Stimulated activated CD4-positive, alpha-beta T cell treated with anti-CD3 and anti-CD28 coated beads, TNF-alpha, amount 100 ng/mL, for 4 hours (primary cell): ENCODE measurements around the gene SAMD3.
"Not testable (repeated sequence)": the region's sequence is repeated elsewhere in the genome, so short reads cannot be mapped to it uniquely, and the experiment has no call there.

Experiments
- DNase-seq, 3 experiments: peaks; one replicate each; pipeline ENCODE4 v3.0.0-alpha.2; 2020; ENCODE audit warnings: low read depth in 3 of 3

The SAMD3 gene

DNA sequence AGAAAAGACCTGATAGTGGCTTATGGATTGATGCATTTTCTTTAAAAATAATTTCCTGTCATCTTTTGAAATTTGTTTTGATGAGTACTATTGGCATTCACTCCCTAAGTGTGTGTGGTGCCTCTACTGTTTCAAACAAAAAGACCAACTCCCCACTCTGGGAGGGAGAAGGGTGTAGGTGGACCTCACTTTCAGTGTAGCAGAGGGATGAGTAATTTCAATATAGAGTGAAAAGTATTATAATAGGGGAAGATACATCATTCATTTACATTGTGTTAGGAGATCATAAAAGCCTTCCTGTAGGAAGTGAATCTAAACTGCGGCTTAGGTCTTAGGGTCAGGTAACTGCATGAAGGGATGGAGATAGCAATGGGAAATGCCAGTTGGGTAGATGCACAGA is 46.4 kb downstream of the SAMD3 start:
- DNase-seq, result no peak

DNA sequence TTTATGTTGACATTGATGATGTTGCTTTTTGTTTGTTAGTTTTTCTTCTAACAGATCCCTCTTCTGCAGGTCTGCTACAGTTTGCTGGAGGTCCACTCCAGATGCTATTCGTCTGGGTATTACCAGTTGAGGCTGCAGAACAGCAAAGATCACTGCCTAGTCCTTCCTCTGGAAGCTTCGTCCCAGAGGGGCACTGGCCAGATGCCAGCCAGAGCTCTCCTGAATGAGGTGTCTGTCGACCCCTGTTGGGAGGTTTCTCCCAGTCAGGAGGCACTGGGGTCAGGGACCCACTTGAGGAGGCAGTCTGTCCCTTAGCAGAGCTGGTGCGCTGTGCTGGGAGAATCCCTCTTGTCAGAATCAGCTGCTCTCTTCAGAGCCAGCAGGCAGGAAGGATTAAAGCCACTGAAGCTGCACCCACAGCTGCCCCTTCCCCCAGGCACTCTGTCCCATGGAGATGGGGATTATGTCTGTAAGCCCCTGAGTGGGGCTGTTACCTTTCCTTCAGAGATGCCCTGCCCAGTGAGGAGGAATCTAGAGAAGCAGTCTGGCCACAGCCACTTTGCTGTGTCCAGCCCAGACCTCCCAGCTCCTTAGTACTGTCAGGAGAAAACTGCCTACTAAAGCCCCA is 49.3 kb downstream of the SAMD3 start:
- not testable (repeated sequence) for DNase-seq

DNA sequence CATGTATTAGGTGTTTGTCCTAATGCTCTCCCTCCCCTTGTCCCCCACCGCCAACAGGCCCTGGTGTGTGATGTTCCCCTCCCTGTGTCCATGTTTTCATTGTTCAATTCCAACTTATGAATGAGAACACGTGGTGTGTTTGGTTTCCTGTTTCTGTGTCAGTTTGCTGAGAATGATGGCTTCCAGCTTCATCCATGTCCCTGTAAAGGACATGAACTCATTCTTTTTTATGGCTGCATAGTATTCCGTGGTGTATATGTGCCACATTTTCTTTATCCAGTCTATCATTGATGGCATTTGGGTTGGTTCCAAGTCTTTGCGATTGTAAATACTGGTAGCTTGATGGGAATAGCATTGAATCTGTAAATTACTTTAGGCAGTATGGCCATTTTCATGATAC is 52.6 kb downstream of the SAMD3 start:
- DNase-seq, result not testable (repeated sequence)

DNA sequence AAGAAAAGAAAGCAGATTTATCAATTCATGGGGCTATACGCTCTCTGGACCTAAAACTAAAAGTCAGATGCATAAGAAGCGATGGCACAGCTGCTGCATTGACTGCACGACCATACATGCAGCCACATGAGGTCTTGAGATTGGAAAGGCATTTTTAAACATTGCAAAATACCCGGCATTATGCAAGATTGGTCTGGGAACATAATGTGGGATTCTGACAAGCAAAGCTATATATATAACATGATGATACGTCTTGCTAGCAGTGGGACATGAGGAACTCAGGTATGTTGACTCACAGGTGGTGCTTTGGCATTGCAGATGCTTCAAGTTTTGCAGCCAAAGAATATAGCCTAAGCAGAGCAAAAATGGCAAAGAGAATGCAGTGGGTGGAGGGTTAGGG is 55.1 kb downstream of the SAMD3 start:
- no peak for DNase-seq

DNA sequence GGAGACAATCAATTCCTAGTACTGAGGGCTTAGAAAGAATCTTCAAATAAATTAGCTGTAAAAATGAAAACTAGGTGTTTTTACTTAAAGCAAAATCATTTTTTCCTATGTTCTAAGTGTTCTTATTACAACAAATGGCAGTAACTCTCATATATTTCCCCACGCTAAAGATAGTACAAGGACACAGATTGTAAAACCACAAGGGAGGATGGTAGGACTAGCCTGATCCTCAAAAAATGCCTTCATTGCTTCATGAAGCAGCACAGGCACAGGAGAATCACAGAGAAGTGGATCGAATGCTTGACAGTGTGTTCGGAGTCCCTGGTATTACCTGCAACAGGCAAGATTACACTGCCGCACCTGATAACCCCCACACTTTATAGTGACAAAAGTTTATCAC is 58.5 kb downstream of the SAMD3 start:
- DNase-seq, result no peak

DNA sequence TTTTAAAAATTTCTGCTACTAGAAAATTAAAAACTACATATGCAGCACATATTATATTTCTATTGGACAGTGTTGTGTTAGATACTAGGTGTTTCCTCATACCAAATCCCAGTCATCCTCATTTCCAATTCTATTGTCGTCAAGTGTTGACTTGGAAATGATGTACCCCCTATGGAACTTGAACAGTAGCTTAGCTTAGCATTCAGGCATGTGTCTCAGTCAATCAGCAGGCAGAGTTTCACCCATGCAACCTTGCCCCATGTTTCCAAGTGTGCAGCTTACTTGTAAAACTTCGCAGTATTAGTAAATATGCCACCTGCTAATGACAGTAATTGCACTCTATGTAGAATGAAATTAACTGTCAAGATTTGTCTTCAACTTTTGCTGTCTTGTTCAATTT is 59.5 kb downstream of the SAMD3 start:
- no peak for DNase-seq

DNA sequence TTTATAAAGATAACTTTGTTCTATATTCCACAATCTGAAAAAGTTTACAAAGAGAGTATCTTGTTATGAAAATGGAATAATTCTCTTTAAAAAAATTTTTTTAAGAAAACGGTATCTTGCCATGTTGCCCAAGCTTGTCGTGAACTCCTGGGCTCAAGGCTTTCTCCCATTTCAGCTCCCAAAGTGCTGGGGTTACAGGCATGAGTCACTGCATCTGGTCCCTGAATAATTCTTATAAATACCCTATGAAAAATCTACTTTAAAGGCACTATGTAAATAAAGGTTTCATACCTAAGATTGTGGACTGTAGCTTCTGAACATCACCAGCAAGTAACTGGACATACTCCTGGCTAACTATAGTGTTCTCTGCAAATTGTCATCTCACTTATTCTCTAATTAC is 60.3 kb downstream of the SAMD3 start:
- DNase-seq, result no peak

DNA sequence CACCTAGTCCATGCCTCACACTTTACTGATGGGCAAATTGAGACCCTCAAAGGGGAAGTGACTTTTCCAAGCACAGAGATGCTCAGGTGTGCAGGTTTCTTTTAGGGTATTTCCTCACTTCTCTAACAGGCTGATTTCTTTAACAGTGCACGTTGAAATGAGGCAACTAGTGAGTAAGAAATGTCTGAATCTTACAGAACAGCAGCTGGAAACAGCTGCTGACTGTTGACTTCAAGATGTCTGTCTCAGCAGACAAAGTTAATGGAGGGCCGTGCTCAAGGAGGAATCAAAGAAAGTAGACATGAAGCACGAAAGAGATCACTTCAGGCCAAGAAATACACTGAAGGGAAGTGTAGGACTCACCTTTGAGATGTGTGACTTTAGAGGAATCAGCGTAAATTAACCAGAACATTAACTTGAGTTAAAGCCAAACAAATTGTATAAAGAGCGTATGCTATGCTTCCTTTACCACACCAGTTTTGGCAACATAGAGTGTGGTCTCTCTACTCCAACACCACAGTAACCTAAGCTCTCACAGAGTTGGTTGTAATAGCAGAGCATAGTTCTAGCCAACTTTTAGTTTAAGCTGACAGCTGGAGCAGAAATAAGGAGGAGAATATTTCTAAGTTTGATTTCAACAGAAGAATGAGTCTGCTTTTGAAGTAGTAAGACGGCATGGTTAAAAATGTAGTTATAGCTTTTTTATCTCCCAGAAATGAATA is 60.9 kb downstream of the SAMD3 start:
- DNase-seq, result no peak

DNA sequence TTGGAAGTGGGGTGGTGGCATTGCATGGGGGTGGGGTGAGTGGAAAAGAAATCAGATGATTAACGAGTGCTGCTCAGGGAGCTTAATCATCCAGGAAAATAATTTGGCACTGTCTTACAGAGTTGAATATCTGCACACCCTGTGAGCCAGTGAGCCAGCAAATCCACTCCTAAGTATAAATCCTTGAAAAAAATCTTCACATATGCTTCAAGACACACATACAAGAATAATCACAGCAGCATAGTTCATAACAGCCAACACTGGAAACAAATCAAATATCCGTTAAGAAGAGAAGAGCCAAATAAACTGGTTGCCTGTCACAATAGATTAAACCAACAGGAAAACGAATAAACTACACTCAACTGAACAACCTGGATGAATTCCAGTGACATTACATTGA is 62.8 kb downstream of the SAMD3 start:
- no peak for DNase-seq

DNA sequence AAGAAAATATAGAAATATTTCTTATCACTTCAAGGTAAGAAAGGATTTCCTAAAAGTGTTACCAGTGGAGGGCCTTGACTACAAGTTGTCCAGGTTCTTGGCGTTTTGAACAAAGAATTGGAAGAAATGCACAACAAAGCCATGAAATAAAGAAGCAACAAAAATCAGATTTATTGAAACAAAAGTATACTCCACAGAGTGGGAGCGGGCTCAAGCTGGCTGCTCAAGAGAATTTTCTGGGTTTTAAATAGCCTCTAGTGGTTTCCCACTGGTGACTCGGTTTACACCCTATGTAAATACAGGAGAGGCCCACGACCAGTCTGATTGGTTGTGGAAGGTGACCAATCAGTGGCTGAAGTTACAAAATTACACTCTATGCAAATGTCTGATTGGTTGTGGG is 64.2 kb downstream of the SAMD3 start:
- DNase-seq, result no peak

DNA sequence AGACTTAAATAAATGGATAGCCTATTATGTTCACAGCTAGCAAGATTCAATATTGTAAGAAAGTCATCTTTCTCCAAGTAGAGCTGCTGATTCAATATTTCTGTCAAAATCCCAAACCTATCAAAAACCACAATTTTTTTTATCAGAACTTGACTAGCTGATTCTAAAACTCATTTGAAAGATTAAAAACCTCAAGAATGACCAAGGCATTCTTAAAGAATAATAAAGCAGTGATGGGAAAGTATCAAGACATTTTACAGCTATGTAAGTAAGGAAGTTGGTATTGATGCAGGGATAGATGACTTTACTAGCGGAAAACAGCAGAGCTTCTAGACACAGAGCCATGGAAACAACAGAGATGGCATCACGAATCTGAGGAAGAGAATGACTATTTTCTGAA is 64.7 kb downstream of the SAMD3 start:
- DNase-seq, result no peak

DNA sequence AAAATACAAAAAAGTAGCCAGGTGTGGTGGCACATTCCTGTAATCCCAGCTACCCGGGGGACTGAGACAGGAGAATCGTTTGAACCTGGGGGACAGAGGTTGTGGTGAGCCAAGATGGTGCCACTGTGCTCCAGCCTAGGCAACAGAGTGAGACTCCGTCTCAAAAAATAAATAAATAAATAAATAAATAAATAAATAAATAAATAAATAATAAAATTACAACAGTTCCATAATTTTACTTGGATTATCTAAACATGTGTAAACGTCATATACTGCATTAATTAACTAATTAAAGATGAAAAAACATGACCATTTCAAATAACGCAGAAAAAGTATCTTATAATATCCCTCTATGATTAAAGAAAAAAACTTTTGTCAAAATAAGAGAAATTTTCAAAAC is 65.8 kb downstream of the SAMD3 start:
- no peak for DNase-seq

DNA sequence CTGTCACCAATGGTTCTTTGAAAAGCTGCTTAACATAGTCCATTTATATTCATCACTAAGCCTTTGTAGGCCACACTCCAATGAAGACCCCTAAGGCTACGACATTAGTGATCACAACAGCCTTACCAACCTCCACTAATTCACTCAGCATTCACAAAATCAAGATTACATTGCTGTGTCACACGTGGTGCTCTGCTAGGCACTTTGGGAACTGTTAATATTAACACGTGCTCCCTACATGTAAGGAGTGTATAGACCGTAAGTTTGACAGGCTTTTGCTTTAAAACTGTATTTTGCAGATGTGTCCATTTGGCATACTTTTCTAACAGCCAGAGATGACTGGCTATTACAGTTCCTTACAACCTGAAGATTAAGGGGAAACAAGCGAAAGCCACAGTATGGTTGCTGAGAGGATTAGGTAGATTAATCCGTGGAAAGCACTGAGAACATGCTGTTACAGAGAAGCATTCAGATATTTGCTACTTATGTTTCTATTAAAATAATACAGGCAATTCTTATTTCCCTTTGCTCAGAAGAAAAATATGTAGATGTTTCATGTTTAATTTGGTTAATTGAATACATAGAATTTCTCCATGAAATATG is 69.7 kb downstream of the SAMD3 start:
- DNase-seq, result no peak

DNA sequence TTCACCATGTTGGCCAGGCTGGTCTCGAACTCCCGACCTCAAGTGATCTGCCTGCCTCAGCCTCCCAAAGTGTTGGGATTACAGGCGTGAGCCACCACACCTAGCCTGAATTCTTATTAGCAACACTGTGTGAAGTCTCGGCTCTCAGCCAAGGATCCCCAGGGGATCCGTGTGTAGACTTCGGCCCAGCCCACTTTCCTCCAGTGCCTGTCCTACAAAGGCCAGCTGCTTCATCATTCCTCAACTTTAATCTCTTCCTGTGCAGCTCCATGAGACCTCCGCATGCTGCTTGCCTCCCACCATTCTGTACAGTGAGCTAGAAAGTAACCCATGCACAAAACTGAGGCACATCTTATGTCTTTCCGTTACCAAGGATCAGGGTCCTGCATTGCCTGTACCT is 71.8 kb downstream of the SAMD3 start:
- no peak for DNase-seq

DNA sequence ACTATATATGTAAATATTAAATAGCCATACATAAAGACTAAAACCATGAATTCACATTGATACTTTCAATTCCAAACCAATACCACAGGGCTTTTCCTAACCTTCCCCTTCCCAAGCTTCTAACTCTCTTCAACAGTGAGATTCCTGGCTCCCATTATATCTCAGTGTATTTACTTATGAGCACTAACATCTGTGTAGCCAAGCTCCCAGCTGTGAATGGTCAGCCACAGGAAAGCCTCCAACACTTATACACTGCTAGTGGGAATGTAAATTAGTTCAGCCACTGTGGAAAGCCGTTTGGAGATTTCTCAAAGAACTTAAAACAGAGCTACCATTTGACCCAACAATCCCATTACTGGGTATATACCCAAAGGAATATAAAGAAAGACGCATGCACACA is 73.7 kb downstream of the SAMD3 start:
- DNase-seq, result not testable (repeated sequence)

DNA sequence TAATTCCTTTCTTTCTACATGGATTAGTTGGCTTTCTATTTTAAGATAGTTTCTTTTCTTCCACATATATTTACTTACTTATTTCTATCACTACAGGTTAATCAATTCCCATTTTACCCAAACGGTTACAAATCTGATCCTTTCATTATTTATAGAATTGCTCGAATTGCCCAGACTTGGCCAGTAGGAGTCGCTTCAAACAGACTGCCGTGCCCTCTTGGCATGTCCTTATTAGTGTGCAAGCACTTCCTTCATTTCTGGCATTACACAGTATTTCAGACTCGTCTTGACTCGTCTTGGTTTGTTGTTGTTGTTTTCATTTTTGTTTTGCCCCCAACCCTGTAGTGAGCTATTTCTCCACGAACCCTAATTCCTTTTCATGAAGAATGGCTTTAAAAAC is 74.6 kb downstream of the SAMD3 start:
- DNase-seq, result no peak

DNA sequence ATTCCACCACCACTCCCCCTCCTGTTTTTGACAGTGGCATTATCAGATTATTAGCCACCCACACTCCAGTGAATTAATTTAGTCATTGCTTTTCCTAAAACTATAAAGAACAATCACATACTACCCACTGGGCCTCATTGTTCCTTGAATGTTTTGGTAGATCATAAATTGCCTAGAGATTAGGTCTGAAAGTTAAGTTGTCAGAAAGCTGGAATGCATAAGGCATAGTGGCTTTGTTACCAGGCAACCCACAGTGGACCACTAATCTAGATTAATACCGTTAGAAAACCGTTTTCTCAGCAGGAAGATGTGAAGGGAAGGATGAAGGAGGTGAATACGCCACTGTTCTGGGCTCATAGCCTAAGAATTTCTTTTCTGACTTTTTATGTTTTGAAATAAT is 75.6 kb downstream of the SAMD3 start:
- DNase-seq, result no peak

DNA sequence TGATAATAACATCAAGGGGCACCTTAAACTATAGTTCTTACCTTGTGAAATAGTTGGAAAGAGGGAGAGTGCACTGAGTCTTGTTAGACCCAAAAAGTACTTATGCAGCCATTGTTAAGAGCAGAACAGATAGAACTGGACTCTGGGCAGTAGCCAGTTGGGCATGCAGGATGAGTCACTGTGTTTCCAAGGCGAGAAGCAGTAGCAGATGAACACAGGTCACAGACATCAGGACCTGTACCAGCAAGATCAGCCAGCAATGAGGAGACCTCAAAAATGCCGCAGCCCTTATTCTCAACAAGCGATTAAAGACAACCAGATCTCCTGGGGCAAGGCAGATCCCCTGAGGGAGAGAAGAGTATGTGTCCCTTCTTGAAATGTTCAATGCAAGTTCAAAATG is 79.0 kb downstream of the SAMD3 start:
- no peak for DNase-seq

DNA sequence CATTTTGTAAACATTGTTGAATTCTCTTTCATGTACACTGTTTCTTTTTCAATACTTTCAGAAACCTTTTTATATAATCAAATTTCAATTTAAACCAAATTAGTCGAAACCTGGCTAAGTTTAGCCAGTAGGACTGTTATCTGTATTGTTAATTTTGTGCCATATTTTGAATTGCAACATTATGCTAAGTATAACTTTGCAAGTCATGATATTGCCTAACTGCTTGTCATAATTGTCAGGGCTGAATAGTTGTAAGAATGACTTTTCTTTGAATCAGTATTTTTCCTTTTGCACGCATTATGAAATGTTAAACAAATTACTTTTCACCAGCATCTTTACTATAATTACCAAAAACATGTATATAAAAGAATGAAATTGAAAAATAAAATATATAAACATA is 82.7 kb downstream of the SAMD3 start:
- DNase-seq, result no peak

DNA sequence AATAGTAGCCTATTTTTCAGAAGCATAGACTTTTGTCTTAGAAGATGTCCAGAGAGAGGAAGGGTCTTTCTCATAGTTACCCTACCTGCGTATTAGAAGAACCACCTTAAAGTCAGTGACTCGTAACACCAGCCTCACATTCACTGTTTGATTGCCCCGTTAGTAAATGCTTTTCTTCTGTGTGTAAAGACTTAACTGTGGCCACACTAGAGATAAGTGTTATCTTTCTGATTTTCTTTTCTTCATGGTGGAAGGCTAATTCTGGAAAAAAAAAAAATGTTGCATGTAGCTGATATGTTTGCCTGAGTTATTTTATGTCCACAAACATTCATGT is 83.9 kb downstream of the SAMD3 start:
- no peak for DNase-seq

DNA sequence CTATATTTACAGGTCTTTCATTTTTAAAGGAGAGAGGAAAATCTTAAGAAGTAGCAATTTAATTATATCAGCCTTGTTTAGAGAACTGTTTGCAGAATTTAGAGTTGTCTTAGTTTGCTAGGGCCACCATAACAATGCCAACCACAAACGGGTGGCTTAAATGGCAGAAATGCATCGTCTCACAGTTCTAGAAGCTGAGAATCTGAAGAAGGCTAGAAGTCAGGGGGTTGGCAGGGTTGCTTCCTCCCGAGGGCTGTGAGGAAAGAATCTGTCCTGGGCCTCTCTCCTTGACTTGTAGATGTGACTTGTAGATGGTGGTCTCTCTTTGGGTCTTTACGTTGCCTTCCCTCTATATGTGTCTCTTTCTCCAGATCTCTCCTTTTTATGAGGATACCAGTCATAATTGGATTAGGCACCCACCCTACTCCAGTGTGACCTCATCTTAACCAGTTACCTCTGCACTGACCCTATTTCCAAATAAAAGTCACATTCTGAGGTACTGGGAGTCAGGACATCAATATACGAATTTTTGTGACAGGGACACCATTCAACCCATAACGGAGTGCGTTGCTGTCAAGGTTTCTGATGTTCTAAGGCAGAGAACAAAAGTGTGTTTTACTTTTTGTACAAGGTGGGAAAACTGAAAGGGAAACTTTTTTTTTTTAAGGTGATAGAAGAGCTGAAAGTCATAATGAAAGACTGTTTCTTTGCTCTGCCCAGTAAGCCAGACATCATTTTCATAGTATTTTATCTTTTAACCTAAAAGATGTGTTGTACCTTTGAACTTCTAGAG is 84.4 kb downstream of the SAMD3 start:
- DNase-seq, result no peak

DNA sequence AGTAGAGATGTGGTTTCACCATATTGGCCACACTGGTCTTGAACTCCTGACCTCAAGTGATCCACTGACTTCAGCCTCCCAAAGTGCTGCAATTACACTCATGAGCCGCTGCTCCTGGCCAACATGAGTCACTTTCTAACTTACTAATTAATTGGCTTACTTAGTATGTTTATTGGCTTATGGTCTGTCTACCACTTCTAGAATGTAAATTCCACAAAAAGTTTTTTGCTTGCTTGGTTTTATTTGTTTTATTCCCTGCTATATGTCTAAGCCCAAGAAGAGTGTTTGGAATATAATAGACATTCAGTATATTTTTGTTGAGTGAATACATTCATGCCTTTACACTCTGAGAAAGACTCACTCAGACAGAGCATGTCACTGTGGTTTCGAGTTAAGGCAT is 86.0 kb downstream of the SAMD3 start:
- DNase-seq, result no peak

DNA sequence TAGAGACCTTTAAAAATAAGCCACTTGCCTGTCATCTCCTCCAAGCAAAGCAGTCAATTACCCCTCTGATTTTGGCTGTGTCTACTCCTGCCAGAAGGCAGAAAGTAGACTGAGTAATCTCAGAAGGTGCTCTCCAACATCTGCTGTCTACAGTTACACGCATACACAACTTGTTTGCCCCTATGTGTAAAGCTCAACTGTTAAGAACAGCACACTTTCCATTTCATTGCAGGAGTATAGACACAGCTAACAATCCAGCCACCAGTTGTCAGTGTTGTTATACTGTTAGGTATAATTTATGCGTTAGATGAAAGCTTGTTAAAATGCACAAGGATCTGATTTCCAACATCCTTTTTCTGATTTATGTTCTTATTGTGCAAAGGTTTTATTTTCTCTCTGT is 88.2 kb downstream of the SAMD3 start:
- no peak for DNase-seq
